ENCODE measurements around the gene PRKAR2B.
"Not testable (repeated sequence)": the region's sequence is repeated elsewhere in the genome, so short reads cannot be mapped to it uniquely, and the experiment has no call there.

PRKAR2B gene

GRCh38 chr7:107049480-107049879 lies 5.0 kb downstream of the PRKAR2B start:
- no peak for DNase-seq

GRCh38 chr7:107049971-107050532 lies 5.5 kb downstream of the PRKAR2B start:
- no peak for DNase-seq

GRCh38 chr7:107051376-107051775 lies 6.9 kb downstream of the PRKAR2B start:
- DNase-seq: no peak

GRCh38 chr7:107054965-107055364 lies 10.5 kb downstream of the PRKAR2B start:
- DNase-seq: not testable (repeated sequence)

GRCh38 chr7:107056058-107056457 lies 11.6 kb downstream of the PRKAR2B start:
- not testable (repeated sequence) for DNase-seq

GRCh38 chr7:107056728-107057473 lies 12.4 kb downstream of the PRKAR2B start:
- no peak for DNase-seq

- DNase-seq: no peak
These were observed 12.9 kb downstream of the PRKAR2B start for GRCh38 chr7:107057474-107057833.

- no peak for DNase-seq
These were observed 15.0 kb downstream of the PRKAR2B start for GRCh38 chr7:107059468-107059867.

- no peak for DNase-seq
These were observed 19.0 kb downstream of the PRKAR2B start for GRCh38 chr7:107063245-107064120.

GRCh38 chr7:107064255-107064654 lies 19.8 kb downstream of the PRKAR2B start:
- no peak for DNase-seq

GRCh38 chr7:107065929-107066247 lies 21.4 kb downstream of the PRKAR2B start:
- DNase-seq: no peak

- DNase-seq: no peak
These were observed 23.7 kb downstream of the PRKAR2B start for GRCh38 chr7:107068156-107068555.

- no peak for DNase-seq
These were observed 25.0 kb downstream of the PRKAR2B start for GRCh38 chr7:107069457-107069856.

GRCh38 chr7:107070710-107071109 lies 26.2 kb downstream of the PRKAR2B start:
- DNase-seq: no peak

GRCh38 chr7:107071129-107071528 lies 26.6 kb downstream of the PRKAR2B start:
- DNase-seq: no peak

GRCh38 chr7:107072133-107072532 lies 27.6 kb downstream of the PRKAR2B start:
- no peak for DNase-seq

GRCh38 chr7:107075863-107076574 lies 31.5 kb downstream of the PRKAR2B start:
- DNase-seq: no peak

GRCh38 chr7:107076781-107077698 lies 32.5 kb downstream of the PRKAR2B start:
- DNase-seq: no peak

- DNase-seq: no peak
These were observed 33.4 kb downstream of the PRKAR2B start for GRCh38 chr7:107077699-107078516.

GRCh38 chr7:107078517-107078966 lies 34.0 kb downstream of the PRKAR2B start:
- no peak for DNase-seq

Data from activated naive CD4-positive, alpha-beta T cell (primary cell).